H1 (cell line): ENCODE data around the gene CDK10. TPM values are rescaled to one million over a fixed set of nuclear protein-coding genes. Genes with fewer than 3 reads are reported as not detected.
A peak's percentile ranks its signal among the peaks of the same experiment; 100 is the strongest.

Source experiments
- CTCF ChIA-PET: fragments of 300-600 bp; sonication (Branson Sonifier 250); formaldehyde crosslinking; loops from one replicate; lab custom pipeline; 2021; ENCODE audit not compliant: partially characterized antibody; lab: Charles Lee
- POLR2A ChIA-PET: fragments of 300-600 bp; sonication (Branson Sonifier 250); formaldehyde crosslinking; loops from one replicate; lab custom pipeline; 2021; ENCODE audit warnings: inconsistent platforms; ENCODE audit not compliant: partially characterized antibody; lab: Charles Lee
- DNase-seq, 2 experiments: peaks; one replicate each; pipeline versions ENCODE4 v3.0.0 to v3.0.0-alpha.2; 2010 to 2022; ENCODE audit warnings: low spot score in 2 of 2, low read depth in 1 of 2, mixed read lengths in 1 of 2
- FAIRE-seq: peaks from 2 replicates; lab custom pipeline; 2011; peaks lifted over from hg19 to GRCh38; lab: Jason Lieb, UNC
- H2AFZ ChIP-seq: 2 replicates; pipeline ENCODE4 v1.8.1; 2012; ENCODE audit warnings: low read length, inconsistent platforms
- H2AK5ac ChIP-seq: 2 replicates; pipeline ENCODE4 v1.6.1; 2013; ENCODE audit warnings: low read depth, low read length
- H2BK120ac ChIP-seq: replicated peaks from 2 replicates; pipeline ENCODE3; 2013; ENCODE audit warnings: low read depth, low read length, inconsistent platforms
- H2BK12ac ChIP-seq: 2 replicates; pipeline ENCODE4 v1.6.1; 2013; ENCODE audit warnings: low read depth, low read length
- H2BK15ac ChIP-seq: 2 replicates; pipeline ENCODE4 v1.6.1; 2013; ENCODE audit warnings: low read length
- H2BK20ac ChIP-seq: 2 replicates; pipeline ENCODE4 v1.6.1; 2013; ENCODE audit warnings: low read length
- H2BK5ac ChIP-seq: 2 replicates; pipeline ENCODE4 v1.6.1; 2013; ENCODE audit warnings: low read depth, low read length
- H3K14ac ChIP-seq: 2 replicates; pipeline ENCODE4 v1.6.1; 2013; ENCODE audit warnings: inconsistent platforms; ENCODE audit not compliant: insufficient read length
- H3K18ac ChIP-seq: 2 replicates; pipeline ENCODE4 v1.6.1; 2013; ENCODE audit warnings: low read length; ENCODE audit errors: extremely low read depth
- H3K23ac ChIP-seq: 2 replicates; pipeline ENCODE4 v1.6.1; 2013; ENCODE audit warnings: inconsistent platforms; ENCODE audit not compliant: insufficient read length
- H3K23me2 ChIP-seq: 2 replicates; pipeline ENCODE4 v1.6.1; 2013; ENCODE audit warnings: low read depth, low read length
- H3K27ac ChIP-seq: 2 replicates; pipeline ENCODE4 v1.6.1; 2011; ENCODE audit warnings: low read depth, low read length, inconsistent platforms
- H3K27me3 ChIP-seq, 4 experiments: replicated peaks in 1 of 4; 1 replicate in 1 of 4; 2 replicates in 3 of 4; pipeline versions ENCODE4 v1.6.1 to v1.8.1; 2011 to 2013; ENCODE audit warnings: low read length in 3 of 4, mild to moderate bottlenecking in 3 of 4, inconsistent platforms in 2 of 4, mixed read lengths in 2 of 4, moderate library complexity in 1 of 4; ENCODE audit not compliant: control insufficient read depth in 3 of 4, insufficient read depth in 3 of 4; ENCODE audit errors: extremely low read depth in 1 of 4
- H3K36me3 ChIP-seq, 4 experiments: 2 replicates each; pipeline versions ENCODE4 v1.6.1 to v1.8.1; 2011 to 2013; ENCODE audit warnings: mild to moderate bottlenecking in 4 of 4, low read length in 3 of 4, moderate library complexity in 2 of 4, control low read depth in 1 of 4, inconsistent platforms in 1 of 4; ENCODE audit not compliant: insufficient read depth in 4 of 4, control insufficient read depth in 2 of 4
- H3K4ac ChIP-seq: replicated peaks from 2 replicates; pipeline ENCODE3; 2013; ENCODE audit warnings: low read length, low read depth, mixed read lengths, inconsistent platforms; ENCODE audit not compliant: insufficient read length
- H3K4me1 ChIP-seq, 4 experiments: replicated peaks in 1 of 4; 1 replicate in 1 of 4; 2 replicates in 3 of 4; pipeline versions ENCODE4 v1.6.1 to v1.8.1; 2011 to 2013; ENCODE audit warnings: low read length in 3 of 4, inconsistent platforms in 2 of 4, mixed read lengths in 1 of 4; ENCODE audit not compliant: insufficient read depth in 4 of 4, control insufficient read depth in 3 of 4
- H3K4me2 ChIP-seq, 2 experiments: 2 replicates each; pipeline versions ENCODE4 v1.6.1 to v1.8.1; 2011 to 2013; ENCODE audit warnings: low read depth in 2 of 2, low read length in 2 of 2, control low read depth in 1 of 2, inconsistent platforms in 1 of 2, mild to moderate bottlenecking in 1 of 2; ENCODE audit not compliant: insufficient read depth in 1 of 2
- H3K4me3 ChIP-seq, 4 experiments: fragments of 200-600, 300-600 bp in 1 of 4; sonication (generic), shearing (Covaris generic), sonication (Bioruptor Twin) in 1 of 4; 2 replicates each; pipeline versions ENCODE4 v1.5.1 to v1.8.1; 2011 to 2016; ENCODE audit warnings: low read length in 4 of 4, low read depth in 3 of 4, control low read depth in 2 of 4, inconsistent platforms in 2 of 4, mild to moderate bottlenecking in 2 of 4, mixed read lengths in 1 of 4, moderate library complexity in 1 of 4; ENCODE audit not compliant: insufficient read depth in 2 of 4; ENCODE audit errors: extremely low read depth in 1 of 4
- H3K56ac ChIP-seq: replicated peaks from 2 replicates; pipeline ENCODE3; 2013; ENCODE audit warnings: low read depth, mild to moderate bottlenecking, mixed read lengths, low read length, inconsistent platforms; ENCODE audit not compliant: insufficient read length
- H3K79me1 ChIP-seq: 2 replicates; pipeline ENCODE4 v1.6.1; 2013; ENCODE audit warnings: low read depth, low read length, control low read depth
- H3K79me2 ChIP-seq, 2 experiments: 2 replicates each; pipeline versions ENCODE4 v1.6.1 to v1.8.1; 2012 to 2013; ENCODE audit warnings: low read length in 2 of 2, mild to moderate bottlenecking in 2 of 2, inconsistent platforms in 1 of 2; ENCODE audit not compliant: insufficient read depth in 2 of 2, control insufficient read depth in 1 of 2
- H3K9ac ChIP-seq, 4 experiments: replicated peaks in 1 of 4; 1 replicate in 1 of 4; 2 replicates in 3 of 4; pipeline versions ENCODE4 v1.6.1 to v1.8.1; 2011 to 2013; ENCODE audit warnings: low read depth in 3 of 4, low read length in 3 of 4, control low read depth in 2 of 4, mild to moderate bottlenecking in 2 of 4, moderate library complexity in 2 of 4, inconsistent platforms in 1 of 4; ENCODE audit errors: extremely low read depth in 1 of 4
- H3K9me3 ChIP-seq, 2 experiments: 2 replicates each; pipeline versions ENCODE4 v1.6.1 to v1.8.1; 2012 to 2013; ENCODE audit warnings: mild to moderate bottlenecking in 2 of 2, moderate library complexity in 2 of 2, control low read depth in 1 of 2, inconsistent platforms in 1 of 2, low read depth in 1 of 2, low read length in 1 of 2, mixed read lengths in 1 of 2; ENCODE audit not compliant: insufficient read depth in 2 of 2
- H4K20me1 ChIP-seq, 2 experiments: replicated peaks in 1 of 2; 2 replicates each; pipeline versions ENCODE3 to v1.8.1; 2011 to 2013; ENCODE audit warnings: inconsistent platforms in 2 of 2, low read length in 2 of 2, mild to moderate bottlenecking in 1 of 2; ENCODE audit not compliant: insufficient read depth in 2 of 2, control insufficient read depth in 1 of 2
- H4K5ac ChIP-seq: 2 replicates; pipeline ENCODE4 v1.6.1; 2013; ENCODE audit warnings: low read length, low read depth, mixed read lengths, inconsistent platforms; ENCODE audit not compliant: insufficient read length
- H4K8ac ChIP-seq: 2 replicates; pipeline ENCODE4 v1.8.0; 2013; ENCODE audit warnings: mild to moderate bottlenecking, moderate library complexity, low read length, inconsistent platforms; ENCODE audit not compliant: insufficient read depth; ENCODE audit errors: extremely low read depth
- H4K91ac ChIP-seq: replicated peaks from 2 replicates; pipeline ENCODE3; 2013; ENCODE audit warnings: low read length, mixed read lengths, inconsistent platforms; ENCODE audit not compliant: insufficient read length
- POLR2A ChIP-seq, 2 experiments: IDR thresholded peaks; 1 replicate in 1 of 2; 2 replicates in 1 of 2; pipeline ENCODE4 v1.6.1; 2011; ENCODE audit warnings: low read depth in 2 of 2, low read length in 2 of 2, mild to moderate bottlenecking in 2 of 2; ENCODE audit errors: control extremely low read depth in 1 of 2
- POLR2AphosphoS5 ChIP-seq: IDR thresholded peaks from 2 replicates; pipeline ENCODE4 v1.6.1; 2011; ENCODE audit warnings: low read depth, low read length
- SAP30 ChIP-seq: fragments of 300-600 bp; sonication (generic); IDR thresholded peaks from 2 replicates; pipeline ENCODE4 v1.7.1; 2012; ENCODE audit warnings: low read length, moderate library complexity, mild to moderate bottlenecking, inconsistent platforms; ENCODE audit not compliant: insufficient read depth, insufficient replicate concordance
- WGBS, 2 experiments: shearing (Covaris generic) in 1 of 2; methylation state at CpG; one replicate each; pipeline versions ENCODE4 v1.1.6 to v1.1.7; 2013 to 2015; ENCODE audit warnings: low lambda C conversion rate in 2 of 2, mixed read lengths in 2 of 2, inconsistent platforms in 1 of 2, low coverage in 1 of 2, missing lambda C conversion rate in 1 of 2; ENCODE audit not compliant: insufficient replicate concordance in 2 of 2, insufficient coverage in 1 of 2, insufficient read length in 1 of 2; ENCODE audit errors: extremely low coverage in 1 of 2, missing lambda C conversion rate in 1 of 2; 5-methylcytosine and 5-hydroxymethylcytosine counted together
- polyA plus RNA-seq, 7 experiments: library from polyadenylated mRNA; depleted of rRNA in 3 of 7; stranded (reverse) in 5 of 7; unstranded in 2 of 7; fragments of >200 nt in 5 of 7; fragments of 200-250 nt in 2 of 7; gene quantifications; 1 replicate in 5 of 7; 2 replicates in 1 of 7; 4 replicates in 1 of 7; pipeline versions ENCODE4 v1.2.1 to v1.2.3, GENCODE V29; 2011 to 2013; ENCODE audit warnings: missing spikeins in 2 of 7, mixed read lengths in 2 of 7
- total RNA-seq: library from RNA; stranded (reverse); fragmentation: NEBNext Ultra II Directional; extraction: Animal tissue kit (Norgen Biotek cat#: 25700); gene quantifications from 2 replicates; pipeline ENCODE4 v1.2.1, GENCODE V29; 2021

CDK10 gene
- total and polyA plus RNA-seq, 2 of the 8 experiments (the other 6 are each of a cell fraction or from before 2014, with no cell fraction given): 49.5 to 83.9 TPM

DNA sequence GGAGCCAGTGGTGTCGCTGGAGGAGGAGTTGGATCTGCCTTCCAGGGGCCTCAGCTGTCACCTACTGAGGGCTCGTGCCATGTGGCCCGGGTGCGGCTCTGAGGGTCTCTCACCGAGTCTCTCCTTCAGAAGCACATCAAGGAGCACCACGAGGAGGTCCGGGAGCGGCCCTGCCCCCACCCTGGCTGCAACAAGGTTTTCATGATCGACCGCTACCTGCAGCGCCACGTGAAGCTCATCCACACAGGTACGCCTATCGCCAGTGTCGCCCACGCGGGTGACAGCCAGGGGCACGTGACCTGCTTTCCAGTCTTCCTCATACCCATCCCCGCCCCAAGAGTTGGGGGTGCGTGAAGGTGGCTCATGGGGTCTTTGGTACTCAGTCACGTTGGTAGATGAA is 47.3 kb downstream of the CDK10 start:
- H3K9ac ChIP-seq: no peak overlapping the region
- H2BK15ac ChIP-seq: no peak overlapping the region
- H2BK20ac ChIP-seq: no peak overlapping the region
- no peak overlapping the region for H2AK5ac ChIP-seq
- no peak overlapping the region for H3K4me3 ChIP-seq
- no peak overlapping the region for H4K8ac ChIP-seq
- H3K4me2 ChIP-seq: no peak overlapping the region
- peaks cover 0 to 6% (median 1%) of the 10 kb centered on the region in 4 experiments; a peak in 4 of 7 replicates for H3K4me1 ChIP-seq
- no peaks in the 10 kb centered on the region for H3K9me3 ChIP-seq
- H4K91ac ChIP-seq: no peak overlapping the region
- no peak overlapping the region for H3K4ac ChIP-seq
- ChIA-PET CTCF (interaction anchor here (1.1 kb wide), 3 partner anchors 10 to 109 kb away, joined by 3 to 5 read pairs (median 3); no protein-coding TSS in a partner anchor), POLR2A (interaction anchor here (0.6 to 16.1 kb wide), 8 partner anchors 10 to 83 kb away, joined by 3 to 193 read pairs (median 4); partner anchors contain the start of gene VPS9D1)
- no peak overlapping the region for H3K56ac ChIP-seq
- no peak overlapping the region for H2AFZ ChIP-seq
- DNase-seq: no peak
- no peak overlapping the region for H3K14ac ChIP-seq
- no peaks in the 10 kb centered on the region for H3K79me1 ChIP-seq
- H2BK5ac ChIP-seq: no peak overlapping the region
- TF ChIP-seq POLR2A (IDR thresholded peaks at IDR 0.05; ENCODE audit: control extremely low read depth in 1 of 2, low read depth in 2 of 2, low read length in 2 of 2) (0 out of 3 replicates have a peak, but pooled peaks of 1 of the 2 experiments have one; percentile 42), SAP30 (no peak), POLR2AphosphoS5 (0 out of 2 replicates have a peak, but pooled peaks have one; percentile 14)
- H2BK12ac ChIP-seq: no peak overlapping the region
- H3K23me2 ChIP-seq: no peaks in the 10 kb centered on the region
- no peak overlapping the region for H2BK120ac ChIP-seq
- no peaks in the 10 kb centered on the region for H3K79me2 ChIP-seq
- WGBS, 2 experiments: 82% methylated on average over 21 of the region's 21 CpGs; no CpG with 5 or more reads in 1 of the 2 experiments
- peaks cover 12 to 29% (median 22%) of the 10 kb centered on the region in 4 experiments for H3K36me3 ChIP-seq
- no peak overlapping the region for H4K5ac ChIP-seq
- H3K27me3 ChIP-seq: no peaks in the 10 kb centered on the region
- no peak for FAIRE-seq
- no peak overlapping the region for H3K27ac ChIP-seq
- H3K18ac ChIP-seq: no peak overlapping the region
- peaks cover 2 to 7% of the 10 kb centered on the region in 2 experiments for H4K20me1 ChIP-seq
- H3K23ac ChIP-seq: no peak overlapping the region
